A673 (cell line): Measurements from ENCODE around the gene FBXO11. TPM values are rescaled to one million over a fixed set of nuclear protein-coding genes. Genes with fewer than 3 reads are reported as not detected.

ENCODE experiments used
- BruUV-seq: library from RNA; stranded (reverse); fragments of 400-500 nt; replicated peaks from 2 replicates; lab custom pipeline; 2021; lab: Mats Ljungman, UMichigan
- CTCF ChIA-PET: fragments of 300-600 bp; sonication (Branson Sonifier 250); formaldehyde crosslinking; loops from one replicate; lab custom pipeline; 2022; ENCODE audit warnings: antibody characterized with exemption; lab: Charles Lee
- POLR2A ChIA-PET: fragments of 300-600 bp; sonication (Branson Sonifier 250); formaldehyde crosslinking; loops from one replicate; lab custom pipeline; 2022; ENCODE audit warnings: antibody characterized with exemption; ENCODE audit not compliant: low non-redundant PET; lab: Charles Lee
- DNase-seq: peaks from one replicate; pipeline ENCODE4 v3.0.0-alpha.2; 2015; ENCODE audit warnings: low spot score
- H3K27ac ChIP-seq: fragments of 200-600 bp; sonication (generic); 2 replicates; pipeline ENCODE4 v1.5.1; 2016; ENCODE audit warnings: mixed run types, low read depth, mild to moderate bottlenecking, mixed read lengths, antibody characterized with exemption, low read length; ENCODE audit not compliant: poor library complexity, severe bottlenecking
- H3K27me3 ChIP-seq: fragments of 200-600 bp; sonication (generic); replicated peaks from 2 replicates; pipeline ENCODE4 v1.6.1; 2017; ENCODE audit warnings: mixed run types, low read depth, mild to moderate bottlenecking, mixed read lengths, antibody characterized with exemption, low read length; ENCODE audit not compliant: insufficient read depth, poor library complexity
- H3K36me3 ChIP-seq: fragments of 200-600 bp; sonication (generic); 2 replicates; pipeline ENCODE4 v1.6.1; 2016; ENCODE audit warnings: mixed run types, mild to moderate bottlenecking, mixed read lengths, antibody characterized with exemption, low read length; ENCODE audit not compliant: insufficient read depth, poor library complexity, severe bottlenecking
- H3K4me1 ChIP-seq: fragments of 200-600 bp; sonication (generic); 2 replicates; pipeline ENCODE4 v1.6.1; 2017; ENCODE audit warnings: mixed run types, mild to moderate bottlenecking, mixed read lengths, antibody characterized with exemption, low read length; ENCODE audit not compliant: insufficient read depth, poor library complexity, severe bottlenecking
- H3K4me3 ChIP-seq: fragments of 200-600 bp; sonication (generic); 2 replicates; pipeline ENCODE4 v1.5.1; 2016; ENCODE audit warnings: low read depth, mixed run types, mild to moderate bottlenecking, mixed read lengths, low read length; ENCODE audit not compliant: poor library complexity, severe bottlenecking
- H3K9me3 ChIP-seq: fragments of 200-600 bp; sonication (generic); 2 replicates; pipeline ENCODE4 v1.6.1; 2016; ENCODE audit warnings: mixed run types, low read depth, mild to moderate bottlenecking, mixed read lengths, antibody characterized with exemption, low read length; ENCODE audit not compliant: poor library complexity, severe bottlenecking
- CTCF ChIP-seq: fragments of 300-800, 200-600 bp; sonication (generic); conservative IDR thresholded peaks from 2 replicates; pipeline ENCODE4 v1.5.1; 2017; ENCODE audit warnings: low read depth, mild to moderate bottlenecking, antibody characterized with exemption, low read length, moderate library complexity, mixed read lengths
- EZH2 ChIP-seq: fragments of 200-600 bp; sonication (generic); IDR thresholded peaks from 2 replicates; pipeline ENCODE4 v1.6.1; 2017; ENCODE audit warnings: borderline replicate concordance, low read depth, mild to moderate bottlenecking, mixed read lengths, antibody characterized with exemption, low read length; ENCODE audit not compliant: poor library complexity, severe bottlenecking
- intact Hi-C: fragments of 100-400 bp; cut with micrococcal nuclease; formaldehyde crosslinking; loops from one replicate; pipeline ENCODE4 v1.10.0; 2022; ENCODE audit not compliant: unreplicated experiment
- total RNA-seq: library from RNA; stranded (reverse); gene quantifications from 2 replicates; pipeline ENCODE4 v1.2.3, GENCODE V29; 2021

FBXO11 gene
- total RNA-seq, 1 experiment from 2014 or later, result 84.0 TPM

- H3K4me1 ChIP-seq, result no peaks in the 10 kb centered on the region
- BruUV-seq, result no TSS peak
- H3K4me3 ChIP-seq, result no peak overlapping the region
- CTCF ChIA-PET, result no interaction called here
- DNase-seq, result no peak
- no peak overlapping the region for H3K27ac ChIP-seq
- no peaks in the 10 kb centered on the region for H3K27me3 ChIP-seq
- H3K9me3 ChIP-seq, result no peaks in the 10 kb centered on the region
- intact Hi-C loops, result no loop called here
- TF ChIP-seq CTCF (no peak), EZH2 (no peak)
- POLR2A ChIA-PET, result no interaction called here
- no peaks in the 10 kb centered on the region for H3K36me3 ChIP-seq
Measured at GRCh38 chr2:47946593-47946992, 40.3 kb upstream of the FBXO11 start.

- H3K36me3 ChIP-seq, result no peaks in the 10 kb centered on the region
- BruUV-seq, result no TSS peak
- CTCF ChIA-PET, result no interaction called here
Measured at GRCh38 chr2:47945046-47945781, 38.9 kb upstream of the FBXO11 start.

GRCh38 chr2:47941936-47942335 lies 35.6 kb upstream of the FBXO11 start:
- CTCF ChIA-PET, result no interaction called here

More at GRCh38 chr2:47945046-47945781, 38.9 kb upstream of the FBXO11 start:
- intact Hi-C loops, result no loop called here
- Histone ChIP-seq H3K9me3 (no peaks in the 10 kb centered on the region), H3K4me3 (no peak overlapping the region), H3K27ac (no peak overlapping the region), H3K27me3 (no peaks in the 10 kb centered on the region), H3K4me1 (no peaks in the 10 kb centered on the region)
- no peak for TF ChIP-seq CTCF
- no peak for TF ChIP-seq EZH2
- no peak for DNase-seq
- POLR2A ChIA-PET, result interaction anchor here (0.7 kb wide), 1 partner anchor 19 kb away, joined by 12 read pairs; no protein-coding TSS in a partner anchor

More at GRCh38 chr2:47941936-47942335, 35.6 kb upstream of the FBXO11 start:
- no peaks in the 10 kb centered on the region for H3K36me3 ChIP-seq
- POLR2A ChIA-PET, result no interaction called here
- TF ChIP-seq CTCF (no peak), EZH2 (no peak)
- no peaks in the 10 kb centered on the region for H3K27me3 ChIP-seq
- DNase-seq, result no peak
- H3K4me3 ChIP-seq, result no peak overlapping the region
- H3K27ac ChIP-seq, result no peak overlapping the region
- intact Hi-C loops, result no loop called here
- no peaks in the 10 kb centered on the region for H3K4me1 ChIP-seq
- H3K9me3 ChIP-seq, result no peaks in the 10 kb centered on the region
- no TSS peak for BruUV-seq
